T-helper 1 cell treated with Interleukin-12 subunit alpha and Interleukin-12 subunit beta and Interleukin-4 antibody, amounts not matched to agents 30 ng/mL and 1 ng/mL, for 36 hours (primary cell): ENCODE results near the gene TLCD4. TPM values are rescaled to one million over a fixed set of nuclear protein-coding genes. Genes with fewer than 3 reads are reported as not detected.
"Not testable (repeated sequence)": the region's sequence is repeated elsewhere in the genome, so short reads cannot be mapped to it uniquely, and the experiment has no call there.

ENCODE experiments used
- intact Hi-C: fragments of 100-400 bp; cut with micrococcal nuclease; formaldehyde crosslinking; loops from one replicate; pipeline ENCODE4 v1.15.1; 2024
- total RNA-seq: library from RNA; stranded (reverse); gene quantifications from 2 replicates; pipeline ENCODE4 v1.2.3, GENCODE V29; 2022

Gene TLCD4
- total RNA-seq, 1 donor from 2014 or later: not detected

DNA sequence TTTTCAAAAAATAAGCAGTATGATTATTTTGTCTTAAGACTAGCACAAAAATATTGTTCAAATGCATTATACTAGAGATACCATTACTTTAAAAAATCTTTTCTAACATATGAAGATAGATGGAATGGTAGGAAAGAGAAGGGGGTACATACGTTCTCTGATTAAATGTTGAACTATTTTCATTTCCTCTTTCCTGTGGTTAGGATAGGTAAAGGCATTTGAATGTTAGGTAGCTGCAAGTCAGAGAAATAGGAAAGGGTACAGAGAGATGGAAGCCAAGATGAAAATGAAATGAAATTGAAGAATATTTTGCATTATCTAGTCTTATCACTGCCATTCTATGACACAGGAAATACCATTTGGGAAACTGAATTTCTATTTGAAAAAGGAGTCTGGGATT, 28.3 kb downstream of the TLCD4 start:
- intact Hi-C loops: no loop called here

DNA sequence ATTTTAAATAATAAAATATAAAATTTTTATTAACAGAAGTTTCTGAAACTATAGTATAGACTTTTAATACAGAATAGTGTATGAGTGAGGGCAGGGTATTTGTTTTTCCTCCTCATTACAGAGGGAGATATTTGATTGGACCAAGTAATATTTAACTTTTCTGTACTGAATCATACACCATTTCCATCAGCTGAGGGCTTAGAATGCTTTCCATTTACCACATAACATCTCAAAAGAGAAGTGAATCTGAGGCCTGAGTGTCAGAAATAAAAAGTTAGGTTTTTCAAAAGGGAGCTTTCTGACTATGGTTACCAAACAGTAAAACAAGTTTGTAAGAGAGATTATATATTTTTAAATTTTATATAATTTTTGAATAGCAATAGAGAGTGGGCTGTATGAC, 29.5 kb downstream of the TLCD4 start:
- intact Hi-C loops: no loop called here

DNA sequence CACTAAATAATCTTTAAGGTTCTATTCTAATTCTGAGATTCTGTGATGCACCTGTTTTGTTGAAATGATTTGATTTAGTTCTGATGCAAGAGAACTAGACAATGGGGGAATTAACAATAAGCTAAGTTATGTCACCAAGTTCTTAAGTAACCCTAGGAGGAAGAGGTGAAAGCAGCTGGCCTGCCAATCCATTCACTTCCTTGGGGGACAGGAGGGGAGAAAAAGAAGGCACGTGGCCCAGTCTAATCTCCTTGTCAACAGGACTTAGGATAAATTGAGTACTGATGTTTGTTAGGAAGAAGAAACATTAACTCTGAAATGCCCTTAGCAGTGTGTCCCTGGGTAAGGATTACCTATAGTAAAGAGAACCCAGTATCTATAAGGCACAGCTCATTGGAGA, 36.9 kb downstream of the TLCD4 start:
- intact Hi-C loops: no loop called here

DNA sequence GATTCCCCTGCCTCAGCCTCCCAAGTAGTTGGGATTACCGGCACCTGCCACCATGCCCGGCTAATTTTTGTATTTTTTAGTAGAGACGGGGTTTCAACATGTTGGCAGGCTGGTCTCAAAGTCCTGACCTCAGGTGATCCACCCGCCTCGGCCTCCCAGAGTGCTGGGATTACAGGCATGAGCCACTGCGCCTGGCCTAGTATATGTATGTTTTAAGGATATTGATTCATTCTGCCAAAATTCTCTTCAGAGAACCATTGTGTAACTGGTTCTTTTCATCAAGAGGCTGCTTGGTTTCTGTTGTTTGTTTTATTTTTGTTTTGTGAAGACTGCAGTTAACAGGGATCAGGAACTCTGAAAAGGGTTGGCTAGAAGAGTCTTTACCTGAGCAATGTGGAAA, 48.4 kb downstream of the TLCD4 start:
- intact Hi-C loops: not testable (repeated sequence)

Other genes starting within 250 kb of the TLCD4 start
- gene CNN3, start 190.2 kb upstream of the TLCD4 start, total RNA-seq: 2.8 and 3.1 TPM in 2 replicates
- gene ALG14, start 44.4 kb upstream of the TLCD4 start, total RNA-seq: 2.4 and 4.4 TPM in 2 replicates
- gene RWDD3, start 116.9 kb downstream of the TLCD4 start, total RNA-seq: 16.2 and 16.3 TPM in 2 replicates